Body of pancreas (tissue), 4 donors: ENCODE data around the gene MEA1. TPM values are rescaled to one million over a fixed set of nuclear protein-coding genes. Genes with fewer than 3 reads are reported as not detected.
"Not testable (repeated sequence)": the region's sequence is repeated elsewhere in the genome, so short reads cannot be mapped to it uniquely, and the experiment has no call there.

ENCODE experiments used
- ATAC-seq: fragments of 150-250 bp; one replicate; pipeline ENCODE4 v1.9.1; 2016
- DNase-seq, 4 donors: peaks; one replicate each; pipeline ENCODE4 v3.0.0-alpha.2; 2019
- H3K27ac ChIP-seq, 4 donors: fragments of 200-600 bp; sonication (generic); 1 replicate in 3 of 4; 2 replicates in 1 of 4; pipeline versions ENCODE4 v1.5.1 to v1.6.1; 2016 to 2019; ENCODE audit warnings: mild to moderate bottlenecking in 1 of 4, mixed read lengths in 1 of 4, moderate library complexity in 1 of 4
- H3K27me3 ChIP-seq, 2 donors: fragments of 200-600 bp; sonication (generic); one replicate each; pipeline ENCODE4 v1.6.0; 2016; ENCODE audit warnings: mild to moderate bottlenecking in 1 of 2
- H3K36me3 ChIP-seq, 2 donors: fragments of 200-600 bp; sonication (generic); replicated peaks in 1 of 2; 2 replicates each; pipeline ENCODE4 v1.5.1; 2016; ENCODE audit warnings: low read depth in 2 of 2; ENCODE audit not compliant: insufficient read depth in 1 of 2
- H3K4me1 ChIP-seq: fragments of 200-600 bp; sonication (generic); one replicate; pipeline ENCODE4 v1.6.0; 2016
- H3K4me3 ChIP-seq, 2 donors: fragments of 200-600 bp; sonication (generic); 1 replicate in 1 of 2; 2 replicates in 1 of 2; pipeline ENCODE4 v1.5.1; 2016 to 2019
- H3K9me3 ChIP-seq, 3 donors: fragments of 200-600 bp; sonication (generic); 1 replicate in 2 of 3; 2 replicates in 1 of 3; pipeline ENCODE4 v1.5.1; 2016
- CTCF ChIP-seq, 7 experiments: fragments of 450-650 bp in 4 of 7; fragments of 200-600 bp in 3 of 7; sonication (generic) in 3 of 7; IDR thresholded peaks; one replicate each; pipeline ENCODE4 v1.5.1; 2016 to 2019; ENCODE audit warnings: antibody characterized with exemption in 7 of 7
- POLR2A ChIP-seq, 3 donors: fragments of 450-650 bp; IDR thresholded peaks; one replicate each; pipeline ENCODE4 v1.6.1; 2016; ENCODE audit warnings: antibody characterized with exemption in 3 of 3, mild to moderate bottlenecking in 2 of 3
- WGBS, 2 donors: methylation state at CpG; one replicate each; pipeline ENCODE4 v1.1.5; 2017; 5-methylcytosine and 5-hydroxymethylcytosine counted together
- intact Hi-C: fragments of 100-400 bp; cut with DNase I; formaldehyde crosslinking; loops from one replicate; pipeline ENCODE4 v1.15.1; 2023
- total RNA-seq, 2 donors: library from RNA; depleted of rRNA; stranded (reverse); fragments of >200 nt; gene quantifications; one replicate each; pipeline ENCODE4 v1.1.0, GENCODE V29; 2016

The MEA1 gene
- total RNA-seq, 2 donors from 2014 or later = 17.5 to 32.9 TPM

GRCh38 chr6:43005844-43006243 is 7.9 kb downstream of the MEA1 start:
- Histone ChIP-seq H3K4me1 (no peaks in the 10 kb centered on the region), H3K4me3 (no peak overlapping the region), H3K27ac (no peak overlapping the region), H3K27me3 (no peaks in the 10 kb centered on the region), H3K36me3 (peaks cover 0 to 9% of the 10 kb centered on the region in 2 donors), H3K9me3 (no peaks in the 10 kb centered on the region)
- DNase-seq (no peak), ATAC-seq (no peak)
- 78 to 86% methylated on average over 4 to 5 of the region's 5 CpGs for WGBS, 2 donors
- TF ChIP-seq CTCF (IDR thresholded peaks at IDR 0.05) (no peak), POLR2A (IDR thresholded peaks at IDR 0.05) (no peak)
- intact Hi-C loops = no loop called here

- WGBS, 2 donors = 91 to 96% methylated on average over 8 of the region's 8 CpGs
- intact Hi-C loops = no loop called here
- Histone ChIP-seq H3K4me1 (no peaks in the 10 kb centered on the region), H3K36me3 (peaks cover 0 to under 1% of the 10 kb centered on the region in 2 donors), H3K27me3 (no peaks in the 10 kb centered on the region), H3K4me3 (no peak overlapping the region), H3K9me3 (no peaks in the 10 kb centered on the region), H3K27ac (no peak overlapping the region)
- no peak for ATAC-seq
- DNase-seq = no peak
- no peak for TF ChIP-seq CTCF (IDR thresholded peaks at IDR 0.05)
- no peak for TF ChIP-seq POLR2A (IDR thresholded peaks at IDR 0.05)
Observed at GRCh38 chr6:43001843-43002242, 11.9 kb downstream of the MEA1 start.

- H3K27me3 ChIP-seq, H3K27ac ChIP-seq, H3K36me3 ChIP-seq, H3K4me3 ChIP-seq, H3K4me1 ChIP-seq, DNase-seq, ATAC-seq, intact Hi-C loops, H3K9me3 ChIP-seq: not testable (repeated sequence)
- WGBS, 2 donors = 74 to 85% methylated on average over 9 of the region's 9 CpGs
Observed at GRCh38 chr6:42998205-42998604, 15.5 kb downstream of the MEA1 start.

- H3K36me3 ChIP-seq = no peaks in the 10 kb centered on the region
- H3K27ac ChIP-seq = no peak overlapping the region
- TF ChIP-seq CTCF (IDR thresholded peaks at IDR 0.05) = no peak
- no peak for TF ChIP-seq POLR2A (IDR thresholded peaks at IDR 0.05)
- no peaks in the 10 kb centered on the region for H3K4me1 ChIP-seq
- intact Hi-C loops = no loop called here
- H3K27me3 ChIP-seq = no peaks in the 10 kb centered on the region
- H3K4me3 ChIP-seq = no peak overlapping the region
- ATAC-seq (no peak), DNase-seq (no peak)
- no peaks in the 10 kb centered on the region for H3K9me3 ChIP-seq
Observed at GRCh38 chr6:42996513-42996912, 17.2 kb downstream of the MEA1 start.

GRCh38 chr6:42993445-42993844 is 20.3 kb downstream of the MEA1 start:
- DNase-seq (no peak), ATAC-seq (no peak)
- no peak for TF ChIP-seq POLR2A (IDR thresholded peaks at IDR 0.05)
- TF ChIP-seq CTCF (IDR thresholded peaks at IDR 0.05) = no peak
- H3K27me3 ChIP-seq = no peaks in the 10 kb centered on the region
- H3K4me1 ChIP-seq = no peaks in the 10 kb centered on the region
- no peaks in the 10 kb centered on the region for H3K9me3 ChIP-seq
- intact Hi-C loops = no loop called here
- WGBS, 2 donors = 88 to 92% methylated on average over 2 of the region's 2 CpGs
- H3K36me3 ChIP-seq = peaks cover 0 to 8% of the 10 kb centered on the region in 2 donors
- no peak overlapping the region for H3K4me3 ChIP-seq
- H3K27ac ChIP-seq = no peak overlapping the region
